GM23338 (cell line): ENCODE results near the gene C1orf21. TPM values are rescaled to one million over a fixed set of nuclear protein-coding genes. Genes with fewer than 3 reads are reported as not detected.

Experiments used
- ATAC-seq: fragments of 200-7000 bp; cut with Tn5 transposase; 3 replicates; pipeline ENCODE4 v1.9.1; 2020
- DNase-seq: peaks from one replicate; pipeline ENCODE4 v3.0.0-alpha.2; 2015; ENCODE audit warnings: low spot score
- H2AFZ ChIP-seq: fragments of 200-600 bp; sonication (generic); 2 replicates; pipeline ENCODE4 v1.8.0; 2016; ENCODE audit warnings: antibody characterized with exemption, mild to moderate bottlenecking, moderate library complexity
- H3F3A ChIP-seq: fragments of 200-600 bp; sonication (generic); replicated peaks from 2 replicates; pipeline ENCODE4 v1.8.0; 2017; ENCODE audit warnings: antibody characterized with exemption, mixed run types, low read depth
- H3K27ac ChIP-seq: fragments of 200-600 bp; sonication (generic); 2 replicates; pipeline ENCODE4 v1.6.1; 2016; ENCODE audit warnings: low read depth
- H3K27me3 ChIP-seq: fragments of 200-600 bp; sonication (generic); 2 replicates; pipeline ENCODE4 v1.8.0; 2016; ENCODE audit warnings: mild to moderate bottlenecking, mixed run types, moderate library complexity; ENCODE audit not compliant: insufficient read depth
- H3K36me3 ChIP-seq: fragments of 200-600 bp; sonication (generic); 2 replicates; pipeline ENCODE4 v1.8.0; 2016; ENCODE audit warnings: mild to moderate bottlenecking; ENCODE audit not compliant: insufficient read depth
- H3K4me1 ChIP-seq: fragments of 200-600 bp; sonication (generic); 2 replicates; pipeline ENCODE4 v1.8.0; 2016; ENCODE audit warnings: mild to moderate bottlenecking, moderate library complexity; ENCODE audit not compliant: insufficient read depth
- H3K4me2 ChIP-seq: fragments of 200-600 bp; sonication (generic); 2 replicates; pipeline ENCODE4 v1.7.1; 2017; ENCODE audit warnings: mixed run types
- H3K4me3 ChIP-seq: fragments of 200-600 bp; sonication (generic); 2 replicates; pipeline ENCODE4 v1.6.1; 2016; ENCODE audit warnings: mixed run types
- H3K79me2 ChIP-seq: fragments of 200-600 bp; sonication (generic); replicated peaks from 2 replicates; pipeline ENCODE4 v1.8.0; 2017; ENCODE audit warnings: mild to moderate bottlenecking; ENCODE audit not compliant: insufficient read depth
- H3K9me2 ChIP-seq: fragments of 200-600 bp; sonication (generic); 2 replicates; pipeline ENCODE4 v1.8.0; 2017; ENCODE audit not compliant: insufficient read depth
- H4K20me1 ChIP-seq: fragments of 200-600 bp; sonication (generic); replicated peaks from 2 replicates; pipeline ENCODE4 v1.8.0; 2017; ENCODE audit warnings: mild to moderate bottlenecking; ENCODE audit not compliant: insufficient read depth
- H3K27ac Mint-ChIP-seq: 2 replicates; pipeline ENCODE4 v1.8.0; 2020; ENCODE audit warnings: inconsistent platforms, mild to moderate bottlenecking, moderate library complexity, mixed read lengths
- H3K27me3 Mint-ChIP-seq: 3 replicates; pipeline ENCODE4 v1.8.0; 2022; ENCODE audit warnings: low read depth, mild to moderate bottlenecking, moderate library complexity, mixed read lengths, inconsistent platforms; ENCODE audit not compliant: insufficient read depth, poor library complexity
- H3K36me3 Mint-ChIP-seq: 3 replicates; pipeline ENCODE4 v1.8.0; 2021; ENCODE audit warnings: low read depth, mild to moderate bottlenecking, inconsistent platforms, moderate library complexity, mixed read lengths
- H3K4me1 Mint-ChIP-seq: 3 replicates; pipeline ENCODE4 v1.8.0; 2020; ENCODE audit warnings: mild to moderate bottlenecking, inconsistent platforms, mixed read lengths
- H3K4me3 Mint-ChIP-seq: 3 replicates; pipeline ENCODE4 v1.8.0; 2021; ENCODE audit warnings: moderate library complexity, mild to moderate bottlenecking, inconsistent platforms, mixed read lengths
- H3K9me3 Mint-ChIP-seq: 3 replicates; pipeline ENCODE4 v1.8.0; 2020; ENCODE audit warnings: moderate library complexity, mild to moderate bottlenecking, inconsistent platforms, mixed read lengths
- CREB1 ChIP-seq: fragments of 250-450 bp; sonication (Bioruptor Pico); IDR thresholded peaks from 2 replicates; pipeline ENCODE4 v1.5.0; 2020; ENCODE audit warnings: low read depth, mild to moderate bottlenecking, moderate library complexity
- CTCF ChIP-seq, 2 experiments: fragments of 200-600 bp in 1 of 2; sonication (generic) in 1 of 2; conservative IDR thresholded peaks; 2 replicates each; pipeline versions ENCODE4 v1.5.1 to v1.6.1; 2016 to 2017; ENCODE audit warnings: antibody characterized with exemption in 2 of 2, low read depth in 2 of 2, mild to moderate bottlenecking in 2 of 2, moderate library complexity in 1 of 2
- ETS1 ChIP-seq: IDR thresholded peaks from 2 replicates; pipeline ENCODE4 v1.6.1; 2016; ENCODE audit warnings: antibody characterized with exemption
- EZH2 ChIP-seq: fragments of 200-600 bp; sonication (generic); IDR thresholded peaks from one replicate; pipeline ENCODE4 v1.8.0; 2017; ENCODE audit warnings: antibody characterized with exemption, mild to moderate bottlenecking, low read depth; ENCODE audit not compliant: unreplicated experiment
- EZH2phosphoT487 ChIP-seq: fragments of 200-600 bp; sonication (generic); IDR thresholded peaks from one replicate; pipeline ENCODE4 v1.8.1; 2018; ENCODE audit warnings: antibody characterized with exemption; ENCODE audit not compliant: unreplicated experiment
- JUNB ChIP-seq: IDR thresholded peaks from one replicate; pipeline ENCODE4 v1.6.1; 2016; ENCODE audit warnings: antibody characterized with exemption; ENCODE audit not compliant: unreplicated experiment
- NANOG ChIP-seq: IDR thresholded peaks from 2 replicates; pipeline ENCODE4 v1.6.1; 2016; ENCODE audit warnings: antibody characterized with exemption, borderline replicate concordance
- POLR2AphosphoS5 ChIP-seq: IDR thresholded peaks from 2 replicates; pipeline ENCODE4 v1.6.1; 2016; ENCODE audit warnings: antibody characterized with exemption, low read depth
- REST ChIP-seq: IDR thresholded peaks from one replicate; pipeline ENCODE4 v1.6.1; 2018; ENCODE audit warnings: antibody characterized with exemption; ENCODE audit not compliant: unreplicated experiment
- STAT1 ChIP-seq: IDR thresholded peaks from one replicate; pipeline ENCODE4 v1.6.1; 2016; ENCODE audit warnings: antibody characterized with exemption; ENCODE audit not compliant: unreplicated experiment
- ZNF114 ChIP-seq: fragments of 250-450 bp; sonication (Bioruptor Pico); IDR thresholded peaks from 2 replicates; pipeline ENCODE4 v1.5.0; 2020; ENCODE audit warnings: mild to moderate bottlenecking, moderate library complexity
- ZNF331 ChIP-seq: fragments of 250-450 bp; sonication (Bioruptor Pico); IDR thresholded peaks from 2 replicates; pipeline ENCODE4 v1.5.0; 2020; ENCODE audit warnings: low read depth, mild to moderate bottlenecking, moderate library complexity
- ZNF462 ChIP-seq: fragments of 250-450 bp; sonication (Bioruptor Pico); IDR thresholded peaks from 2 replicates; pipeline ENCODE4 v1.5.0; 2020; ENCODE audit warnings: mild to moderate bottlenecking, moderate library complexity
- polyA plus RNA-seq: library from polyadenylated mRNA; unstranded; fragments of >200 nt; fragmentation: Nextera tagmentation; extraction: Ambion mirVana; gene quantifications from 2 replicates; pipeline ENCODE4 v1.2.1, GENCODE V29; 2016
- total RNA-seq: library from RNA; depleted of rRNA; stranded (reverse); fragments of >200 nt; shearing (Covaris generic); gene quantifications from 2 replicates; pipeline ENCODE4 v1.2.3, GENCODE V29; 2014

Gene C1orf21
- total and polyA plus RNA-seq, 2 experiments from 2014 or later, result 28.0 to 40.4 TPM

GRCh38 chr1:184597650-184598357 lies 211.0 kb downstream of the C1orf21 start:
- H3K36me3 Mint-ChIP-seq, result no peaks in the 10 kb centered on the region
- no peak overlapping the region for H3K4me3 Mint-ChIP-seq
- H3K4me3 ChIP-seq, result no peak overlapping the region
- H3K27ac ChIP-seq, result no peak overlapping the region
- no peak overlapping the region for H2AFZ ChIP-seq
- DNase-seq (no peak), ATAC-seq (peak; percentile 30; the same call in 2 of the 3 replicates)
- no peak for TF ChIP-seq EZH2
- no peak for TF ChIP-seq NANOG
- TF ChIP-seq ETS1, result no peak
- no peak for TF ChIP-seq JUNB
- TF ChIP-seq CREB1, result no peak
- no peak for TF ChIP-seq ZNF331 (CRISPR knock-in tag)
- no peak for TF ChIP-seq STAT1
- no peak for TF ChIP-seq EZH2phosphoT487
- TF ChIP-seq REST, result no peak
- no peak for TF ChIP-seq ZNF114
- TF ChIP-seq ZNF462 (CRISPR knock-in tag), result no peak
- TF ChIP-seq CTCF (conservative IDR thresholded peaks at IDR 0.05; ENCODE audit: low read depth in 2 of 2), result no peak
- TF ChIP-seq POLR2AphosphoS5, result no peak
- no peaks in the 10 kb centered on the region for H3K9me2 ChIP-seq
- H3K4me2 ChIP-seq, result no peak overlapping the region
- H3K36me3 ChIP-seq, result no peaks in the 10 kb centered on the region
- H4K20me1 ChIP-seq, result no peaks in the 10 kb centered on the region; the same call in 1 of the 2 replicates
- no peaks in the 10 kb centered on the region for H3K9me3 Mint-ChIP-seq
- no peak overlapping the region for H3K27ac Mint-ChIP-seq
- H3K4me1 ChIP-seq, result no peaks in the 10 kb centered on the region
- no peaks in the 10 kb centered on the region for H3K79me2 ChIP-seq
- H3K4me1 Mint-ChIP-seq, result peaks cover 3% of the 10 kb centered on the region; the same call in 2 of the 3 replicates
- no peaks in the 10 kb centered on the region for H3K27me3 ChIP-seq
- H3K27me3 Mint-ChIP-seq, result peaks cover 5% of the 10 kb centered on the region
- H3F3A ChIP-seq, result no peaks in the 10 kb centered on the region
